Measurements from ENCODE around the gene PARD3. TPM values are rescaled to one million over a fixed set of nuclear protein-coding genes. Genes with fewer than 3 reads are reported as not detected.
A peak's percentile ranks its signal among the peaks of the same experiment; 100 is the strongest.

PARD3 gene
- total RNA-seq, 1 experiment from 2014 or later, result 30.0 TPM

DNA sequence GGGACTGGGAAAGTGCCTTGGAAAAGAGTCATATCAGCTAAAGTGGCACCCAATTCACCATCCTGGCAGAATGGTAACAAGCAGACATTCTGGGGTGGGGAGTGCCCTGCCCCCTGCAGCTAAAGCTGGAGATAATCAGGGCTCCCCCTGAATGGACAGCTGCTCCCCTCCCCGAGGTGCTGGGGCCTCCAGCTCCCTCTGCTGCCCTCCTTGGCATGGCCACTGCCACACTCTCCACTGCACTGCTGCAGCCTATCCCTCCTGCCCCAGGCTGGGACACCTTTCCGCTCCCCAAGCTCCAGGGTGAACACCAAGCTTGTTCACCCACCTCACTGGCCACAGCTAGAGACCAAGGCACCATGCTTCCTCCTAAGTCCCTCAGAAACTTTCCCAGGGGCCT is 9.8 kb upstream of the PARD3 start:
- DNase-seq (ENCODE audit: low read depth), result peak; percentile 35

DNA sequence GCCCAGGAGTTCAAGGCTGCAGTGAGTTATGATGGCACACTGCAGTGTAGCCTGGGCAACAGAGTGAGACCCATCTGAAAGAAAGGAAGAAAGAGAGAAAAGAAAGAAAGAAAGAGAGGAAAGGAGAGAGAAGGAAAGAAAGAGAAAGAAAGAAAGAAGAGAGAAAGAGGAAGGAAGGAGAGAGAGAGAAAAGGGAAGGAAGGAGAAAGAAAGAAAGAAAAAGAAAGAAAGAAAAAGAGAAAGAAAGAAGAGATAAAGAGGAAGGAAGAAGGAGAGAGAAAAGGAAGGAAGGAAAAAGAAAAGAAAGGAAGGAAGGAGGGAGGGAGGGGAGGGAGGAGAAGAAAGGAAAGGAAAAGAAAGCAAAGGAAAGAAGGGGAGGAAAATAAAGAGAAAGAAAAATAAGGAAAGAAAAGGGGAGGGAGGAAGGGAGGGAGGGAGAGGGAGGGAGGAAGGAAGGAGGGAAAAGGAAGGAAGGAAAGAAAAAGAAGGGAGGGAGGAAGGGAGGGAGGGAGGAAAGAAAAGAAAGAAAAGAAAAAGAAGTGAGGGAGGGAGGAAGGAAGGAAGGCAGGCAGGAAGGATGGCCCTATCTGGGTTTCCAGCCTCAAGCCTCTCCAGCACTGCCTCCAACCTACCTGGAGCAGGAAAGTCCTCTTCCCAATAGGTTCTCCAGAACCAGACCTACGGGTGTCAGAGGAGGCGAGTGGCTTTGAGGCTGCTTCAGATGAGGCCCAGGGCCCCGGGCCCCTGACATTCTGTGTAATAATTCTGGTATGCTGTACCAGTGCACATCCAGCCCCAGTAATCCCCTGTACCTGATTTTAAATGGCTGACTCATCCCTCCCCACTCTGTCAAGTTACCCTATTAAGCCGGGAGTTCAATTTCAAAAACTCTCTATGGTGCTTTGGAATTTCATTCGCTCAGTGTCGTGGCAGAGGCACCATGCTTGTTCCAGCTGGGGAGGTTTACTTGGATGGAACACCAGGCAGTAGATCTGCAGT is 6.8 kb upstream of the PARD3 start:
- peak; percentile 31 for DNase-seq (ENCODE audit: low read depth)

DNA sequence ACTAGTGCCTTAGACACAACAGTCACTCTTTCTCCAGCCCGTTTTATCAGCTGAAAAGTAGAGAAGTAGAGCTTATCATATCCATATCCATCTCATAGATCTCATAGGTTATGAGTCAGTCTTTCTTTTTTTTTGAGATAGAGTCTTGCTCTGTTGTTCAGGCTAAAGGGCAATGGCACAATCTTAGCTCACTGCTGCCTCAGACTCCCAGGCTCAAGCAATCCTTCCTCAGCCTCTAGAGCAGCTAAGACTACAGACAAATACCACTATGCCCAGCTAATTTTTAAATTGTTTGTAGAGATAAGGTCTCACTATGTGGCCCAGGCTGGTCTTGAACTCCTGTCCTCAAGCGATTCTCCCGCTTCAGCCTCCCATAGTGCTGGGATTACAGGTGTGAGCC is 2.5 kb upstream of the PARD3 start:
- no peak for DNase-seq (ENCODE audit: low read depth)

DNA sequence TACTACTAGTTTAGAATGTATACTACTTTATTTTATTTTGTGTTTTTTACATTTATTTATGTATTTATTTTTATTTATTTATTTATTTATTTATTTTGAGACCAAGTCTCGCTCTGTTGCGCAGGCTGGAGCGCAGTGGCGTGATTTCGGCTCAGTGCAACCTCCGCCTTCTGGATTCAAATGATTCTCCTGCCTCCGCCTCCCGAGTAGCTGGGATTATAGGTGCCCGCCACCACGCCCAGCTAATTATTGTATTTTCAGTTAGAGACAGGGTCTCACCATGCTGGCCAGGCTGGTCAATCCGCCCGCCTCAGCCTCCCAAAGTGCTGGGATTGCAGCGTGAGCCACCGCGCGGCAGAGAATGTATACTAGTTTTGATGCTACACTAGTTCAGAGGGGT is 2.0 kb upstream of the PARD3 start:
- DNase-seq (ENCODE audit: low read depth), result no peak

- peak; percentile 42 for DNase-seq (ENCODE audit: low read depth)
Observed at GRCh38 chr10:34816501-34817002, 1.5 kb upstream of the PARD3 start.

- DNase-seq (ENCODE audit: low read depth), result no peak
Observed at GRCh38 chr10:34816085-34816496, 995 bp upstream of the PARD3 start.

GRCh38 chr10:34814913-34815184 is 247 bp downstream of the PARD3 start:
- DNase-seq (ENCODE audit: low read depth), result no peak

GRCh38 chr10:34814223-34814912 is 728 bp downstream of the PARD3 start:
- peak; percentile 41 for DNase-seq (ENCODE audit: low read depth)

DNA sequence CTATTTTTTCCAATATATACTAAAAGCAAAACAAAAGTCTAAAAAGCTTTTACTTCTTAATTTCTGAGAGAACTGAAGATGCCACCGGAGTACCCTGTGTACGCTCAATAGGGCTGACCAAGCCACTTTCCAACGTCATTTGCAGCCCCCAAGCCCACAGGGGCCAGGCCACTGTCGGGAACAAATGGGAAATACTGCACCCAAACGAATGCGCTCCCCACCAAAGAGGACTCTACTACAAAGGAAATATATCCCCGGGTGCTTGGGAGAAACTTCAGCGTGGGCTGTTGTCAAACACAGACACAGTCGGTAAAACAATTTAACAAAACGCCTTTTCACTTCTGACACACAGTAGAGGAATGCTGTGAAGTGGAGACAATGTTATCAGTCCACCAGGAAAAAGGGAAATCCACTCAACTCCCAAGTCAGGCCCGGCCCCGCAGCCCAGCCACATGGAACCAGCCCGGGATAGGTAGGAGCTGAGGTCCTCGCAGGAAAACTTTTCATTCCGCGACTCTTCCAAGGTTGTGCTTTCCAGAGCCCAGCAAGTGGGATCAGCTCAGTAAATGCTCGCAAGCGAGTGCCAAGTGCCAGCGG is 1.4 kb downstream of the PARD3 start:
- peak; percentile 56 for DNase-seq (ENCODE audit: low read depth)

GRCh38 chr10:34812771-34813170 is 2.3 kb downstream of the PARD3 start:
- DNase-seq (ENCODE audit: low read depth), result no peak

DNA sequence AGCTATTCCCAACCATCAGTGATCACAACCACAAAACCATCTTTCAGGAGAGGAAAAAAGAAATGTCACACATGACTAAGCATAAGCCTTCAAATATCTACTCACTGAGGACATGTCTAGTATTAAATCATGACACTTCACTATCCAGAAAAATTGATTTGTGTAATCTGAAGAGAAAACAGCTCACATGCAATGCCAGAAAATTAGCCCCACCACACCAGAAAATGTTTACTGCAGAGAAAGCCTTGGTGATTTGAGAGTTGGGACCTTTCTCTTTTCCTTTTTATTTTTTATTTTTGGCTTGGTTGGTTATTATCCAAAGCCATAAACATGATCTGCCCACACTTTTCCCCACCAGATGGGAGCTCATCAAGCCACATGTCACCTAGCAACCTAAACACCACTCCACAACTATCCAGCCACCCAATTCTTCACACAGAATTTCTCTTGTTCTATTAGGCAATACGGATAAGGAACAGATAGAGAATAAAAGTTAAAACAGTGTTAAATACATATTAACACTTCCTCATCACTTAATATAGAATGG is 3.1 kb downstream of the PARD3 start:
- DNase-seq (ENCODE audit: low read depth), result peak; percentile 37

GRCh38 chr10:34811126-34811967 is 3.7 kb downstream of the PARD3 start:
- DNase-seq (ENCODE audit: low read depth), result no peak

DNA sequence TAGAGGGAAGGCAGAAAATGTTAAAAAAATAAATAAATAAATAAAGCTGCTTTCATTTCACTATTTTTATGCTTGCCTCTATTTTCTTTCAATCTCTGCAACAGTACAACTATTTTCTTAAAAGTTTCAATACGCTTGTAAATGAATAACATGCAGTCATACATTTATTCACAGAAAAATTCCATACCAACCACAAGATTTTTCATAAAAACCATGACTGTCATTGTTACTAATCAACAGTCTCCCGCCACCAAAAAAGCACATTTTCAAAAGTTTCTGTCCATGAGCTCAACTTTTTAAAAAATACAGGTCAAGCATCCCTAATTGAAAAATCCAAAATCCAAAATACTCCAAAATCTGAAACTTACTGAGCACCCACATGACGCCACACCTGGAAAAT is 5.3 kb downstream of the PARD3 start:
- DNase-seq (ENCODE audit: low read depth), result no peak

GRCh38 chr10:34808801-34809745 is 6.0 kb downstream of the PARD3 start:
- DNase-seq (ENCODE audit: low read depth), result peak; percentile 71

DNA sequence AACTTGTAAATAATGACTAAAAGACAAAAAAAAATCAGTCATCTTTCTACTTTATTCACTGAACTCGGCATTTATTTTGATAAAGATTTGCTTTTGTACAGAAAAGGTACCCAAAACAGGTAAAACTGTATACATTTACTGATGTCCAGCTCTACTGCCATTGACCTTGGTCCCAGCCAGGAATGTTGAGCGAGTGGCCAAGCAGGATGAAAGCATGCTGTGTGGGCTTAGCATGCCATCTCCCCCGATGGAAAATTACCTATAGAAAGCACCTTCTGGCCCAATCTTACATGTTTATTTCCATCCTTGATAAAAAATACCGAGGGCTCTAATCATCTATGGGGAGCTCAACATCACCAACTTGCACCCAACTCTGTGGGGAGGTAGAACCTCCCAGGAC is 6.8 kb downstream of the PARD3 start:
- DNase-seq (ENCODE audit: low read depth), result no peak

DNA sequence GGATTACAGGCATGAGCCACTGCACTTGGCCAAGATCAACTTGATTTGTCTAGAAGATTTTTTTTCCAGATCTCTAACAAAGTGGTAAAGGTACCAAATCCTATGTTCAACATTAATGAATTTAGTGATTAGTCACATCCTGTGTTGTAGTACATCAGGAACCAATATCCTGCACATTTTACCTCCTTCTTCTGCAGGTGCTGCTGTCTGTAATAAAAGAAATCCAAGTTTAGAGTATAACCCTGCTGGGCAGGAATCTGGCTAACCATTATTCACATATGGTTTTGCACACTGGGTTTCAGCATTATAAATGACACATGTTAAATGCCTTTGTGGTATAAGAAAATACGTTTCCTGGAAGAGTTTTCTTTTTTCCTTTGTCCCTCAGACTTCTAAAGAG is 10.8 kb downstream of the PARD3 start:
- peak; percentile 18 for DNase-seq (ENCODE audit: low read depth)

GRCh38 chr10:34802692-34803091 is 12.4 kb downstream of the PARD3 start:
- DNase-seq (ENCODE audit: low read depth), result no peak

DNA sequence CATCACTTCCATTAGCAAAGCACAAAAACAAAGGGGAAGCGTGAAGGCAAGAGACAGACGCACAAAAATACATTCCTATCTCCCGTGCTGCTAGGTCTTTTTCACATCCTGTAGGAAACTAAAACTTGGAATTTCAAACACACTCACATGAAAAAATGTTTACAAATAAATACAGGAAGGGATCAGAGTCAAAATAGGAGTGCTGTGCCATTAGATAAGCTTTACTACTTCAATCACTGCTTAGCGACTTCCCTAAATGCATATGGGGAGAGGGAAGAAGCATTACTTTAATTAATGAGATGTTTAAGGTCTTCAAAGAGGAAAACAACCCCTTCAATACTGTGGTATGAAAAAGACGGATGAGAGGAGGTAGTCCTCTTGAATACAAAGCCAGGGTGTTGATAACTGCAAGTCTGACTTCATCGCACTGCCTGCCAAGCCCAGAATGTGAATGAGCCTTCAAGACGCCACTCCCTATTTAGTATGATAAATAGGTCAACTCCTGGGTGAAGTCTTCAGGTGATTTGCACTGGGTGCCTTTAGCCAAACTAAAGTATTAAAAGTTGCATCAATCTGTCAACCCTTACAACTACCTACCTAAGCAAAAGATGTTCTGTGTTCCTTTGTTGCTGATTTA is 13.9 kb downstream of the PARD3 start:
- DNase-seq (ENCODE audit: low read depth), result no peak

- no peak for DNase-seq (ENCODE audit: low read depth)
Observed at GRCh38 chr10:34800624-34801023, 14.5 kb downstream of the PARD3 start.

- no peak for DNase-seq (ENCODE audit: low read depth)
Observed at GRCh38 chr10:34798654-34799053, 16.4 kb downstream of the PARD3 start.

Data from RPMI7951 (cell line).